H1 (cell line): ENCODE measurements around the gene AQP10. TPM values are rescaled to one million over a fixed set of nuclear protein-coding genes. Genes with fewer than 3 reads are reported as not detected.

Experiments used
- KDM1A ChIP-seq: fragments of 200-600, 300-600 bp; sonication (generic); IDR thresholded peaks from 2 replicates; pipeline ENCODE4 v1.7.1; 2016; ENCODE audit warnings: mild to moderate bottlenecking, low read length, borderline replicate concordance
- polyA plus RNA-seq, 7 experiments: library from polyadenylated mRNA; depleted of rRNA in 3 of 7; stranded (reverse) in 5 of 7; unstranded in 2 of 7; fragments of >200 nt in 5 of 7; fragments of 200-250 nt in 2 of 7; gene quantifications; 1 replicate in 5 of 7; 2 replicates in 1 of 7; 4 replicates in 1 of 7; pipeline versions ENCODE4 v1.2.1 to v1.2.3, GENCODE V29; 2011 to 2013; ENCODE audit warnings: missing spikeins in 2 of 7, mixed read lengths in 2 of 7
- total RNA-seq: library from RNA; stranded (reverse); fragmentation: NEBNext Ultra II Directional; extraction: Animal tissue kit (Norgen Biotek cat#: 25700); gene quantifications from 2 replicates; pipeline ENCODE4 v1.2.1, GENCODE V29; 2021

Gene AQP10
- total and polyA plus RNA-seq, 2 of the 8 experiments (the other 6 are each of a cell fraction or from before 2014, with no cell fraction given): not detected

DNA sequence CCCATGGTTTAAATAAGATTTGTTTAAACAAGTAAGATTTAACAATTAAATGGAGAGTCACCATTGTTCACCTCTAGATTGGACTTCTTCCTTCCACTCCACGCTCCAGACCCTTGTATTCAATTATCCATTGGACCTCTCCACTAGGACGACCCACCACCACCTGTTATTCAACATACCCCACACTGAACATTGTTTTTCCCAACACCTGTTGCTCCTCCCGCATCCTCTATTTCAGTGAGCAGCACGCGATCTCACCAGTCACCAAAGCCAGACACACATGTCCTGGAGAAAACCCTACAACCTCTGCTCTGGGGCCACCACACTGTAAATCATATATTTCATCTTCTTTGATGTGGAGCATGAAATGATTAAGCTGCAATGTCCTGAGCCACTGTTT lies 33.1 kb downstream of the AQP10 start (continued):
- no peak for TF ChIP-seq KDM1A
- TF ChIP-seq, all 59 proteins: peak for 0
